Activated CD4-positive, CD25-positive, alpha-beta regulatory T cell treated with anti-CD3 and anti-CD28 coated beads, Interleukin-2, amount 50 U/mL, for 24 hours (primary cell): ENCODE results near the gene ARHGEF28.

Experiments
- ATAC-seq, 2 donors: fragments of 150-1000 bp; cut with Tn5 transposase; one replicate each; pipeline ENCODE4 v1.10.0; 2021; ENCODE audit warnings: mild to moderate bottlenecking in 1 of 2, moderate library complexity in 1 of 2

Gene ARHGEF28

GRCh38 chr5:73971326-73971725 lies 345.3 kb downstream of the ARHGEF28 start:
- no peak for ATAC-seq

- no peak for ATAC-seq
Measured at GRCh38 chr5:73973135-73973534, 347.1 kb downstream of the ARHGEF28 start.

- ATAC-seq, result no peak
Measured at GRCh38 chr5:73974871-73975360, 348.9 kb downstream of the ARHGEF28 start.

- no peak for ATAC-seq
Measured at GRCh38 chr5:73975845-73976244, 349.8 kb downstream of the ARHGEF28 start.

- ATAC-seq, result no peak
Measured at GRCh38 chr5:73977146-73977545, 351.1 kb downstream of the ARHGEF28 start.

GRCh38 chr5:73979321-73979720 lies 353.3 kb downstream of the ARHGEF28 start:
- no peak for ATAC-seq

GRCh38 chr5:73981704-73982103 lies 355.7 kb downstream of the ARHGEF28 start:
- ATAC-seq, result no peak

- no peak for ATAC-seq
Measured at GRCh38 chr5:73983644-73984043, 357.6 kb downstream of the ARHGEF28 start.

GRCh38 chr5:73985145-73985544 lies 359.1 kb downstream of the ARHGEF28 start:
- ATAC-seq, result no peak

GRCh38 chr5:73986729-73987128 lies 360.7 kb downstream of the ARHGEF28 start:
- ATAC-seq, result no peak

- ATAC-seq, result no peak
Measured at GRCh38 chr5:73987915-73988314, 361.9 kb downstream of the ARHGEF28 start.

GRCh38 chr5:73989956-73990355 lies 364.0 kb downstream of the ARHGEF28 start:
- no peak for ATAC-seq
